PFSK-1 (cell line): ENCODE results near the gene PTCHD1.

Source experiments
- FOXP2 ChIP-seq: optimal IDR thresholded peaks from 2 replicates; pipeline ENCODE3; 2011; ENCODE audit warnings: borderline replicate concordance, control low read depth, inconsistent platforms; ENCODE audit not compliant: insufficient read depth; ENCODE audit errors: extremely low read length, extremely low read depth
- POLR2AphosphoS5 ChIP-seq: IDR thresholded peaks from 2 replicates; pipeline ENCODE4 v1.6.1; 2012; ENCODE audit warnings: low read depth, mild to moderate bottlenecking, control low read depth, low read length, moderate library complexity
- SIN3A ChIP-seq: IDR thresholded peaks from 2 replicates; pipeline ENCODE4 v1.6.1; 2012; ENCODE audit warnings: mild to moderate bottlenecking, low read length, moderate library complexity, borderline replicate concordance; ENCODE audit not compliant: insufficient read depth
- TAF1 ChIP-seq: IDR thresholded peaks from 2 replicates; pipeline ENCODE4 v1.6.1; 2012; ENCODE audit warnings: low read length, control low read depth, borderline replicate concordance; ENCODE audit not compliant: insufficient read depth

DNA sequence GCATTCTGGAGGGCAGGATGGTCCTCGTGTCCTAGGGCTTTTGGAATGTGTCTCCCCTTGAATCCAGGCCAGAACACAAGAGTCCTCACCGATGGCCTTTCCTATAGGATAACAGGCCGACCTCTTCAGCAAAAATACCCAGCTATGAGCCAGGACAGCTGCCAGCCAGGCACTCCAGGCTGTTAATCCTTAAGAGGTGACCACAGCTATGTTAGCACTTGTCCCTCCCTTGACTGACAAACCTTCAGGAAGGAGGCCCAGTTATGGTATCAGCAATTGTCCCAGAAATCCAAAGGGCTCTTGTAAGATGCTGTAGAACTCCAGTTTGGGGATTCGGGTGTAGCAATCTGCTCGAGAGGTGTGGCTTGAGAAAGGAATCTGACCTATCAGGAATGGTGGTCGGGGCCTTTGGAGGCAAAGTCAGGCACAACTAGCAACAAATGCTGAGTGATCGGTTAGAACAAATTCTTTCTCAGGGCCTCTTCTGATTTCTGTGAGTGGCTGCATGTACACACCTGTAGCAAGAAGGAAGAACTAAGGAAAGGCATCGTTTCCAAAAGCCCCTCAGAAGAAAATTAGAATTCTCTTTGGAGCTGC lies 54.6 kb downstream of the PTCHD1 start:
- no peak for TF ChIP-seq SIN3A
- no peak for TF ChIP-seq POLR2AphosphoS5
- no peak for TF ChIP-seq TAF1
- TF ChIP-seq FOXP2 = no peak
